Measurements from ENCODE around the gene PXT1.

Gene PXT1

GRCh38 chr6:36392621-36393020, 50.0 kb downstream of the PXT1 start:
- DNase-seq (ENCODE audit: low read depth in 1 of 2, low spot score in 1 of 2), result no peak

- DNase-seq (ENCODE audit: low read depth in 1 of 2, low spot score in 1 of 2), result no peak
Observed at GRCh38 chr6:36389353-36389752, 53.3 kb downstream of the PXT1 start.

- DNase-seq (ENCODE audit: low read depth in 1 of 2, low spot score in 1 of 2), result peak in 1 of 2 donors; percentile 6
Observed at GRCh38 chr6:36387440-36388303, 55.0 kb downstream of the PXT1 start, which contains the start of gene ETV7. TSS of gene ETV7 (minus strand) at chr6:36387669. CDS start at chr6:36387541, 128 bp downstream.

- DNase-seq (ENCODE audit: low read depth in 1 of 2, low spot score in 1 of 2), result no peak
Observed at GRCh38 chr6:36386495-36387439, 55.9 kb downstream of the PXT1 start.

- no peak for DNase-seq (ENCODE audit: low read depth in 1 of 2, low spot score in 1 of 2)
Observed at GRCh38 chr6:36384095-36384494, 58.6 kb downstream of the PXT1 start.

- DNase-seq (ENCODE audit: low read depth in 1 of 2, low spot score in 1 of 2), result no peak
Observed at GRCh38 chr6:36383606-36384005, 59.0 kb downstream of the PXT1 start.

- no peak for DNase-seq (ENCODE audit: low read depth in 1 of 2, low spot score in 1 of 2)
Observed at GRCh38 chr6:36382976-36383375, 59.7 kb downstream of the PXT1 start.

- no peak for DNase-seq (ENCODE audit: low read depth in 1 of 2, low spot score in 1 of 2)
Observed at GRCh38 chr6:36381502-36382389, 60.9 kb downstream of the PXT1 start.

GRCh38 chr6:36380166-36380565, 62.5 kb downstream of the PXT1 start:
- no peak for DNase-seq (ENCODE audit: low read depth in 1 of 2, low spot score in 1 of 2)

- no peak for DNase-seq (ENCODE audit: low read depth in 1 of 2, low spot score in 1 of 2)
Observed at GRCh38 chr6:36378936-36379335, 63.7 kb downstream of the PXT1 start.

GRCh38 chr6:36378243-36378920, 64.3 kb downstream of the PXT1 start:
- no peak for DNase-seq (ENCODE audit: low read depth in 1 of 2, low spot score in 1 of 2)

- no peak for DNase-seq (ENCODE audit: low read depth in 1 of 2, low spot score in 1 of 2)
Observed at GRCh38 chr6:36377594-36377993, 65.1 kb downstream of the PXT1 start.

GRCh38 chr6:36376742-36377141, 65.9 kb downstream of the PXT1 start:
- no peak for DNase-seq (ENCODE audit: low read depth in 1 of 2, low spot score in 1 of 2)

GRCh38 chr6:36376183-36376582, 66.5 kb downstream of the PXT1 start:
- DNase-seq (ENCODE audit: low read depth in 1 of 2, low spot score in 1 of 2), result no peak

GRCh38 chr6:36375644-36376155, 67.0 kb downstream of the PXT1 start:
- DNase-seq (ENCODE audit: low read depth in 1 of 2, low spot score in 1 of 2), result no peak

- no peak for DNase-seq (ENCODE audit: low read depth in 1 of 2, low spot score in 1 of 2)
Observed at GRCh38 chr6:36374972-36375371, 67.7 kb downstream of the PXT1 start.

GRCh38 chr6:36374194-36374593, 68.5 kb downstream of the PXT1 start:
- no peak for DNase-seq (ENCODE audit: low read depth in 1 of 2, low spot score in 1 of 2)

GRCh38 chr6:36373368-36374019, 69.2 kb downstream of the PXT1 start:
- no peak for DNase-seq (ENCODE audit: low read depth in 1 of 2, low spot score in 1 of 2)

- no peak for DNase-seq (ENCODE audit: low read depth in 1 of 2, low spot score in 1 of 2)
Observed at GRCh38 chr6:36372088-36372487, 70.6 kb downstream of the PXT1 start.

GRCh38 chr6:36371211-36371610, 71.4 kb downstream of the PXT1 start:
- no peak for DNase-seq (ENCODE audit: low read depth in 1 of 2, low spot score in 1 of 2)
